Lower leg skin (tissue), 4 donors: ENCODE measurements around the gene CITED1. TPM values are rescaled to one million over a fixed set of nuclear protein-coding genes. Genes with fewer than 3 reads are reported as not detected.

Experiments
- DNase-seq, 2 donors: peaks; one replicate each; pipeline ENCODE4 v3.0.0-alpha.2; 2019; ENCODE audit warnings: low spot score in 2 of 2
- H3K4me3 ChIP-seq: fragments of 200-600 bp; sonication (generic); 2 replicates; pipeline ENCODE4 v1.5.1; 2017; ENCODE audit warnings: mild to moderate bottlenecking, low read depth; ENCODE audit not compliant: poor library complexity, severe bottlenecking
- POLR2A ChIP-seq, 2 donors: fragments of 450-650 bp; IDR thresholded peaks; one replicate each; pipeline ENCODE4 v1.6.1; 2016 to 2017; ENCODE audit warnings: antibody characterized with exemption in 2 of 2, mild to moderate bottlenecking in 1 of 2, moderate library complexity in 1 of 2
- WGBS, 2 donors: methylation state at CpG; one replicate each; pipeline ENCODE4 v1.1.5; 2018; 5-methylcytosine and 5-hydroxymethylcytosine counted together
- intact Hi-C: fragments of 100-400 bp; cut with DNase I; formaldehyde crosslinking; loops from one replicate; pipeline ENCODE4 v1.15.0; 2023; ENCODE audit warnings: low total_unique reads
- total RNA-seq, 4 donors: library from RNA; depleted of rRNA; stranded (reverse); fragments of >200 nt; gene quantifications; one replicate each; pipeline ENCODE4 v1.1.0, GENCODE V29; 2016
- TF ChIP-seq, protein P1 (sequence below), 3 donors: fragments of 450-650 bp; IDR thresholded peaks; one replicate each; pipeline ENCODE4 v1.5.1; 2016; ENCODE audit warnings: antibody characterized with exemption in 3 of 3, mild to moderate bottlenecking in 3 of 3, moderate library complexity in 2 of 3

The CITED1 gene
- total RNA-seq, 4 donors from 2014 or later: 0.96 to 2.7 (median 1.3) TPM; not detected in 1

DNA sequence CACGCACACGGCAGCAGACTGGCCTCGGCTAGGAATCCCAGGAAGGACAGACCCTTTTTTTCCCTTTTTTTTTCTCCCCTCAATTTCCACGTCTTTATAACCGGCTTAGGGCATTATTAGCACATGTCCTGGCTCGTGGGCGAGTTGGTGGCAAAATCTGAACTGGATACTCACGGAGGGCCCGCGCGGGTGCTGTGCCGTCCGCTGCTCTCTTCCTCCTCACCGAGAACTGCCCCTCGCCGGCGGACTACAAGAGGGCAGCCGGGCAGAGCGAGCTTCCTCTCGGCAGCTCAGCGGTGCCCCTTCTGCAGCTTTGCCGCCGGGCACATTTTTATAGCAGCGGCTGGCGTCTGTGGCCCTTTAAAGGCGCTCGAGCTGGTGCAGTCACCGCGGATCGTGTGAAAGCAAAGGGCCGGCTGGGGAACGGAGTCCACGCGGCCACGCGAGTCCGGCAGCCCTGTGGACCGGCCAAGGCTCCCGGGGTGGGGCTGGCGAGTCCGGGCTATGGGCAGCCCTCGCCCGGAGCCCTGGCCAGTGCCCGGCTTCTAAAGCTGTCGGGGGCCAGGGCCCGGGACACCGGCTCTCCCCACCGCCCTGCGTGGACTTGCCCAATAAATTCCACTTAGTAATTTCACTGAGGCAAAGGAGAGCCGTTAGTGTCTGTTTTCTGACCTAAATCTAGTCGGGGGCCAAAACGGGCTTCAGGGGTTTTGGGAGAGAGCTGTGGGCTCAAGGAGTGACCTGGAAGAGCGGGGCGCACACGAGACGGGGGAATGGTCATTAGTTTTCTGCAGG, 1.3 kb upstream of the CITED1 start:
- intact Hi-C loops: no loop called here
- TF ChIP-seq, protein P1, sequence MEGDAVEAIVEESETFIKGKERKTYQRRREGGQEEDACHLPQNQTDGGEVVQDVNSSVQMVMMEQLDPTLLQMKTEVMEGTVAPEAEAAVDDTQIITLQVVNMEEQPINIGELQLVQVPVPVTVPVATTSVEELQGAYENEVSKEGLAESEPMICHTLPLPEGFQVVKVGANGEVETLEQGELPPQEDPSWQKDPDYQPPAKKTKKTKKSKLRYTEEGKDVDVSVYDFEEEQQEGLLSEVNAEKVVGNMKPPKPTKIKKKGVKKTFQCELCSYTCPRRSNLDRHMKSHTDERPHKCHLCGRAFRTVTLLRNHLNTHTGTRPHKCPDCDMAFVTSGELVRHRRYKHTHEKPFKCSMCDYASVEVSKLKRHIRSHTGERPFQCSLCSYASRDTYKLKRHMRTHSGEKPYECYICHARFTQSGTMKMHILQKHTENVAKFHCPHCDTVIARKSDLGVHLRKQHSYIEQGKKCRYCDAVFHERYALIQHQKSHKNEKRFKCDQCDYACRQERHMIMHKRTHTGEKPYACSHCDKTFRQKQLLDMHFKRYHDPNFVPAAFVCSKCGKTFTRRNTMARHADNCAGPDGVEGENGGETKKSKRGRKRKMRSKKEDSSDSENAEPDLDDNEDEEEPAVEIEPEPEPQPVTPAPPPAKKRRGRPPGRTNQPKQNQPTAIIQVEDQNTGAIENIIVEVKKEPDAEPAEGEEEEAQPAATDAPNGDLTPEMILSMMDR (IDR thresholded peaks at IDR 0.05): no peak
- no peak for TF ChIP-seq POLR2A (IDR thresholded peaks at IDR 0.05)
- 2 to 13% methylated on average over 8 to 47 of the region's 56 CpGs for WGBS, 2 donors
- DNase-seq: peak in 1 of 2 donors; percentile 18
- H3K4me3 ChIP-seq: peak overlapping the region; percentile 25

DNA sequence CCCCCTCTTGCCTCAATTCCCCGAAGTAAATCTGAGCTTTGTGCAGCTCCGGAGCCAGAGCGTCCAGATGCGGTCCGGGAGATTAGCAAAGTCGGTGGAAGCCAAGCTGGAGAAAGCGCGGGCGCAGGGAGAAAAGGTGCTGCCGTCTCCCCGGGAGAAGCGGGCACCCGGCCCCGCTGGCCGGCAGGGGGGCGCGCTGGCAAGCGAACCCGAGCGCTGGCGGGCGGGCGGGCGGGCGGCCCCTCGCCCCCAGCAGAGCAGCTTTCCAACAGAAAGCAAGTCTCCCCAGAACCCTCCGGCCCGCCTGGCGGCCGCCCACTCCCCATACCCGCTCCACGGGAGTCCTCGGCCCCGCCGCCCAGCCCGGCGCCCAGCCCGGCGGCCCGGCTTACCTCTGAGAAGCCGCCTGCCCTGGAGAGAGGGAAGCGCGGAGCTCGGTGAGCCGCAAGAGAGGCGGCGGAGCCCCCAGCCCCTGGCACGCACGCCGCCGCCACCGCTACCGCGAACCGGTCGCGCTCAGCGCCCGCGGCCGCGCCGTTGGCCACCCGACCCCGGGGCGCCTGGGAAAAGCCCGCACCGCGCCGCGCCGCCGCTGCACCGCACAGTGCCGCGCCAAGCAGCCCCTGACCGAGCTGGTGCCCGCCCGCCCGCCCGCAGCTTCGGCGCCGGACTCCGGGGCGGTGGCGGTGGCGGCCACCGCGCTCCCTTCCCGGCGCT, 529 bp upstream of the CITED1 start:
- TF ChIP-seq, protein P1 (IDR thresholded peaks at IDR 0.05): no peak
- no peak for TF ChIP-seq POLR2A (IDR thresholded peaks at IDR 0.05)
- DNase-seq: no peak
- H3K4me3 ChIP-seq: no peak overlapping the region
- WGBS, 2 donors: 3 to 9% methylated on average over 11 to 58 of the region's 92 CpGs
- intact Hi-C loops: no loop called here

DNA sequence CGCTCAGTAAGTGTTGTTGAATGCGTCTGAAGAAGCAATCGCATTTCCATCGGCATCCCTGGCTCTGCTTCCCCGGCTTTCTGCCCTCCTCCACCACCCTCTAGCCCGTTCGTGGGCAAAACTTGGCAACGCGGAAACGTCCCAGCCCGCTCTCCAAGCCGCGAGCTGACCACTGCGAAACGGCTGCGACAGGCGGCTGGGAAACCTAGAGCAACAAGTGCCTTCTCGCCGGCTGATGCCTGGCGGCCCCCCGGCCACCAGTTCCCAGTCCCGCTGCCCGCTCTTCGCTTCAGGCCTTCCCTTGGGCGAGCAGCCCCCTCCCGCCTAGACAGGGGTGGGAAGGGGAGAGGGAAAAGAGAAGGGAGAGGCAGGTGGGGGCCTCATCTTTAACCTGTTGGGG, 837 bp downstream of the CITED1 start:
- intact Hi-C loops: no loop called here
- H3K4me3 ChIP-seq: no peak overlapping the region
- TF ChIP-seq, protein P1 (IDR thresholded peaks at IDR 0.05): no peak
- no peak for TF ChIP-seq POLR2A (IDR thresholded peaks at IDR 0.05)
- DNase-seq: no peak
- WGBS, 2 donors: 3 to 7% methylated on average over 26 of the region's 26 CpGs

DNA sequence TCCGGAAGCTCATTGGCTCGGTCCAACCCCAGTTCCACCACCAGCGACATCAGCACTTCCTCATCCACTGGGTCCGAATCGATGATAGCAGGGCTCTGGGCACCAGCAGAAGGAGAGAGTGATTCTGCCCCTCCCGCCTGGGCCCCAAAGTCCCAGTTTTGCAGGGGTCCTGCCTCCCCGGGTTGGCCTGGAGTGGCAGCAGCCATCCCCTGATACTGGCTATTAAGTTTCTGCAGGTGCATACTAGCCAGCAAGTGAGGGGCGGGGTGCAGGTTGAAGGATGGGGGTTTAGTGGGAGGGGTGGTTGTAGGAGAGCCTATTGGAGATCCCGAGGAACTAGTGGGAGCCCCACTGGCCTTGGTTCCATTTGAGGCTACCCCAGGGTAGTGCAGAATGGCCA, 3.9 kb downstream of the CITED1 start:
- WGBS, 2 donors: 87 to 96% methylated on average over 6 to 9 of the region's 9 CpGs

DNA sequence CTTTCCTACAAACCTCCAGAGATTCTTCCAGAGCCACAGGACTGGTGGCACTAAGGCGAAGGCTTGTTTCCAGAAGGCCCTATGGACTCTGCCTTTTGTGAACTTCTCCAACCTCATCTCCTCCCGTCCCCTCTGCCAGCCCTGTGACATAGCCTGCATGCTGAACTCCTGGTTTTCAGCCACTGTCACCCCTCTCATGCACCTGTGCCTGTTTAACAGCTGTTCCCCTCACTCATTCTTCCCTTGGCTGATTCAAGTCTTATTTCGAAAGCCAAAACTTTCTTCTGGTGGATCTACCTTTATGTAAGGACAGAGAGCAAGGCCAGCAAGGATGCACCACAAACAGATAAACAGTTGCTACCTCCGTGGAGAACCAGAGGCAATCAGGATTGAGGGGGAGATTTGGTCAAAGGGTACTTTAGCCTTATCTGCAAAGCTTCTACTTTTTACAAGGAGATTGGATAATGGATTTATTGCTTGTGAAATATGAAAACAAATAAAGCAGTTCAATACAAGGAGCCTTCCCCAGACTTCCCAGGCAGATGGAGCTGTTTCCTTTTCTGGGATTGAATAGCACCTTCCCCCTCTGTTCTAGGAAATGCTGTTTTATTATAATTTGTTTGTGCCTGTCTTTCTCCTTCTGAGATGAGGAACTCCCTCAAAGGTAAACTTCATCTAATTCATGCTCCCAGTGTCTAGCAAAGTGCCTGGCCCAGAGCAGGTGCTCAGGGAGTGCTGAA, 5.7 kb downstream of the CITED1 start:
- intact Hi-C loops: no loop called here
- TF ChIP-seq POLR2A (IDR thresholded peaks at IDR 0.05): no peak
- TF ChIP-seq, protein P1 (IDR thresholded peaks at IDR 0.05): no peak
- no peak overlapping the region for H3K4me3 ChIP-seq
- WGBS, 2 donors: 70 to 90% methylated on average over 4 of the region's 4 CpGs
- no peak for DNase-seq

More for the DNA sequence above, 3.9 kb downstream of the CITED1 start:
- no peak overlapping the region for H3K4me3 ChIP-seq
- no peak for DNase-seq
- intact Hi-C loops: no loop called here
- TF ChIP-seq, protein P1 (IDR thresholded peaks at IDR 0.05): no peak
- TF ChIP-seq POLR2A (IDR thresholded peaks at IDR 0.05): no peak
